ENCODE data around the gene KIRREL3.

KIRREL3 gene

DNA sequence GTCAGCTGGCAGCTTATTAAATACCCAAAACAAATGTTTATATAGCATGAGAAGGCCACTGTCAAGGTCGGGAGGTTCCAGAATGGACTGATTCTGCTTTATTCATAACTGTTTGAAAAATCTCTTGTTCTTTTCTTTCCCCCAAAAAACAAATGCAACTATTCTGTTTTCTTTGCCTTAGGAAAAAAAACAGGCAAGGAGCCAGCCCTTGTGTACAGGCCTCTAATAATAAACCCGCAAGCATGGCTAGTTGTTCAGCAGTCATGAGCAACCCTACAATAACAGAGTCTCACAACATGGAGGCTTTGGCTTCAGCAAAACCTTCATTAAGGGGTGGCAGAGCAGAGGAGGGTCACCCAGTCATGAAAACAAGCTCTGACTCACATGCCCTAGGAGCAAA lies 191.7 kb downstream of the KIRREL3 start:
- TF ChIP-seq, protein P1, sequence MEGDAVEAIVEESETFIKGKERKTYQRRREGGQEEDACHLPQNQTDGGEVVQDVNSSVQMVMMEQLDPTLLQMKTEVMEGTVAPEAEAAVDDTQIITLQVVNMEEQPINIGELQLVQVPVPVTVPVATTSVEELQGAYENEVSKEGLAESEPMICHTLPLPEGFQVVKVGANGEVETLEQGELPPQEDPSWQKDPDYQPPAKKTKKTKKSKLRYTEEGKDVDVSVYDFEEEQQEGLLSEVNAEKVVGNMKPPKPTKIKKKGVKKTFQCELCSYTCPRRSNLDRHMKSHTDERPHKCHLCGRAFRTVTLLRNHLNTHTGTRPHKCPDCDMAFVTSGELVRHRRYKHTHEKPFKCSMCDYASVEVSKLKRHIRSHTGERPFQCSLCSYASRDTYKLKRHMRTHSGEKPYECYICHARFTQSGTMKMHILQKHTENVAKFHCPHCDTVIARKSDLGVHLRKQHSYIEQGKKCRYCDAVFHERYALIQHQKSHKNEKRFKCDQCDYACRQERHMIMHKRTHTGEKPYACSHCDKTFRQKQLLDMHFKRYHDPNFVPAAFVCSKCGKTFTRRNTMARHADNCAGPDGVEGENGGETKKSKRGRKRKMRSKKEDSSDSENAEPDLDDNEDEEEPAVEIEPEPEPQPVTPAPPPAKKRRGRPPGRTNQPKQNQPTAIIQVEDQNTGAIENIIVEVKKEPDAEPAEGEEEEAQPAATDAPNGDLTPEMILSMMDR (IDR thresholded peaks at IDR 0.05; ENCODE audit: low read depth, low read length, missing control alignments), result no peak
- no peak for DNase-seq (ENCODE audit: low read depth)
- no peak overlapping the region for H3K4me3 ChIP-seq (ENCODE audit: low read depth, low read length)

DNA sequence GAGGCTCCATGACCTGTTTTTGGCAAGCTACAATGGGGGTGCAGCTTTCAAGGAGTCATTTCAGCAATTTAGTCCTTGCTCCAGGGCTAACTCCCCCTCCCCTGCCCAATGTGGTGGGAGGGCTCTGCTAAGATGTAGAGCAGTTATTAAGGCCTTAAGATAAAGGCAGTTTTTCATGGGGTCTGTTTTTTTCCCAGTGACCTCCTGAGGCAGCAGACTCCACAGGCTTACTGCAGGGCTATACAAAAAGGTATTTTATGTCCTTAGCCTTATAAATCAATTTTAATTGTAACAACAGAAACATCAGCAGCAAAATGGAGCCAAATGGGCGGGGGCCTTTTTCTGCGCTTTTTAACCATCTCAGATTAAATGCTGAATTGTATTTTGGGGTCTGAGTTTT lies 192.3 kb downstream of the KIRREL3 start:
- no peak overlapping the region for H3K4me3 ChIP-seq (ENCODE audit: low read depth, low read length)
- DNase-seq (ENCODE audit: low read depth), result no peak
- TF ChIP-seq, protein P1 (IDR thresholded peaks at IDR 0.05; ENCODE audit: low read depth, low read length, missing control alignments), result no peak

DNA sequence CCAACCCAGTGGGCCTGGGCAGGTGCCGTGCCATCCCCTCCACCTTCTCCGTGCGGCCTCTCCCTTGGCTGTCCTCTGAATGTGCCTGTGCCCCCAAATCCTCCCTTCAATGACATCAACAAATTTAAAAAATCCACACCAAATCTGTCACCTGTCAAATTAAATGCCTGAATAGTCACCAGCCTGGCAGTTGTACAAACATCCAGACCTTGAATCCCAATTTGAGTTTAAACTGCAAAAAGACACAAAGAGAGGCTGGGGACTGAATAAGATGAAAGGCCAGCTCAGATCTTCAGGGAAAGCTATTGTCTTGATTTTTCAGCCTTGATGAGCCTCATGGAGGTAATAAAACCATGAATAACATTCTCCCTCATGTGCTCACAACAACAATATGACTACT lies 194.7 kb downstream of the KIRREL3 start:
- H3K4me3 ChIP-seq (ENCODE audit: low read depth, low read length), result no peak overlapping the region
- no peak for DNase-seq (ENCODE audit: low read depth)
- TF ChIP-seq, protein P1 (IDR thresholded peaks at IDR 0.05; ENCODE audit: low read depth, low read length, missing control alignments), result no peak

GRCh38 chr11:126804363-126804762 lies 196.2 kb downstream of the KIRREL3 start:
- no peak overlapping the region for H3K4me3 ChIP-seq (ENCODE audit: low read depth, low read length)
- TF ChIP-seq, protein P1 (IDR thresholded peaks at IDR 0.05; ENCODE audit: low read depth, low read length, missing control alignments), result no peak
- no peak for DNase-seq (ENCODE audit: low read depth)

DNA sequence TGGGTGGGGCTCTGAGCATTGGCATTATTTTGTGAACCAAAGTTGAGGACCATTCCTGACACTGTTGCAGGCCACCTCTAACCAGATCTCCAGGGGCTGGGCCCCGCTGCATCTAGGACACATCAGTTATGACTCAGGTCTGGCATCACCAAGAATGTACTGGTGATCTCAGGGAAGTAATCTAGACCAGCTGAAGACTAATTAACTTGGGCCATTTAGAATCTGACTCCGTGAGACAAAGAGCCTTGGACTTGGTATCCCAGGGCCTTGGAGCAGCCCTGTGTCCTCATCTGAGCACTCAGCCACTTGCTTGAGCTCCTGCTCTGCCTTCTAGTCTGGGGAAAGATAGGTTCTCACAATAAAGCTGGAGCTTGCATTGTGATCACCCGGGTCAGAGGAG lies 200.6 kb downstream of the KIRREL3 start:
- TF ChIP-seq, protein P1 (IDR thresholded peaks at IDR 0.05; ENCODE audit: low read depth, low read length, missing control alignments), result no peak
- H3K4me3 ChIP-seq (ENCODE audit: low read depth, low read length), result no peak overlapping the region
- DNase-seq (ENCODE audit: low read depth), result no peak

DNA sequence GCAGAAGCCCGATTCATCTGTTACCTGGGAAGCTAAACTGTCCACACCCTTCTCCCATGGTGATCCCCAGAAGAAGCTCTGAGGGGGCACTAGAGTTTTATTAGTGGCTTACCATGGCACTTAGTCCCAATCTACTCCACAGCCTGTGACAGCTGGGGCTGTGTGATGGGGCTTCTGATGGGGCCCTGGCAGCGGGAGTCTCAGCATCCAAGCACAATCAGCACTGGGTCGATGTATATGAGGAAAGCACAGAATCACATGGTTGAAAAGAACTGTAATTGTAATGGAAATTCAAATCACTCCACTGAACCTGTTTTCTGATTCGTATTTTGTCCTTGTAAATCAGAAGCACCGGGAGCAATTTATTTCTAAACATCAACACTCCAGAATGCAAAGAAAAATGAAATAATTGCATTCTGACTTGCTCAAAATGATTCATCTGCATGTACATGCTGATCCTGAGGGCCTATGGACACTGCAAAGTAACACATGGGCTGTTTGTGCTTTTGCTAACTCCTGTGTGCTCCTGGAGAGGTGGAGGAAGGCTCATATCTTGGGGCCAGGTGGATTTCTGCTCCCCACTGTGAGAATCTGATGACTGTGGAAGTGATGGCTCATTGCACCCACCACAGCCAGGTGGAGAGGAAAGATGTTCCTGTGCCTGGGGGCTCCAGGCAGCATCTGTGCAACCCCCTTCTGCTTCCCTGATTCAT lies 203.0 kb downstream of the KIRREL3 start:
- TF ChIP-seq, protein P1 (IDR thresholded peaks at IDR 0.05; ENCODE audit: low read depth, low read length, missing control alignments), result no peak
- no peak overlapping the region for H3K4me3 ChIP-seq (ENCODE audit: low read depth, low read length)
- no peak for DNase-seq (ENCODE audit: low read depth)

DNA sequence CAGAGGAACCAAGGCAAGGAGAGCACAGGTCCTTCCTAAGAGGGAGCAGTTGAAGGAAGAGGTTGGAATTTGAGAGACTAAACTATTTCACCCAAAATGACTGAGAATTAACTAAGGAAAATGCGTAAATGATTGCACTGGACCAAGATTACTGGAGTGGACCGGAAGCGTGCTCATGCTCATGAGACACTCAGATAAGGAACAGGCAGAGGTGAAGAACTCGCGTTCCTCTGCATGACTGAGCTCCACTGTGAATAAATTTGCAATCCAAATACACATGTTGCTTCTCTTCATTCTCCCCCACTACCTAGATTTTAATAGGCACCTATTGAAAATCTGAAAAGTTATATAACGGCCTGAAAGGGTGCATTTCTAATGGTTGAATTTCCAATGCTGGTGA lies 207.0 kb downstream of the KIRREL3 start:
- TF ChIP-seq, protein P1 (IDR thresholded peaks at IDR 0.05; ENCODE audit: low read depth, low read length, missing control alignments), result no peak
- no peak for DNase-seq (ENCODE audit: low read depth)
- H3K4me3 ChIP-seq (ENCODE audit: low read depth, low read length), result no peak overlapping the region
